Esophagus (tissue), 2 donors: ENCODE results near the gene CETP. TPM values are rescaled to one million over a fixed set of nuclear protein-coding genes. Genes with fewer than 3 reads are reported as not detected.

Experiments
- H3K27ac ChIP-seq, 2 donors: one replicate each; pipeline ENCODE4 v1.5.1; 2013; ENCODE audit warnings: low read depth in 2 of 2, mild to moderate bottlenecking in 2 of 2, inconsistent platforms in 1 of 2, low read length in 1 of 2, moderate library complexity in 1 of 2
- H3K27me3 ChIP-seq, 2 donors: one replicate each; pipeline ENCODE4 v1.6.1; 2013; ENCODE audit warnings: low read length in 2 of 2, control low read depth in 1 of 2, mild to moderate bottlenecking in 1 of 2; ENCODE audit not compliant: insufficient read depth in 2 of 2, control insufficient read depth in 1 of 2
- H3K36me3 ChIP-seq, 2 donors: one replicate each; pipeline ENCODE4 v1.6.1; 2013; ENCODE audit warnings: low read length in 1 of 2; ENCODE audit not compliant: control insufficient read depth in 2 of 2, insufficient read depth in 2 of 2
- H3K4me1 ChIP-seq, 2 donors: one replicate each; pipeline ENCODE4 v1.6.1; 2013; ENCODE audit warnings: low read length in 1 of 2; ENCODE audit not compliant: control insufficient read depth in 2 of 2, insufficient read depth in 2 of 2
- H3K4me3 ChIP-seq, 2 donors: one replicate each; pipeline ENCODE4 v1.5.1; 2013; ENCODE audit warnings: low read length in 2 of 2, mild to moderate bottlenecking in 2 of 2, low read depth in 1 of 2, moderate library complexity in 1 of 2
- H3K9me3 ChIP-seq, 2 donors: one replicate each; pipeline ENCODE4 v1.6.1; 2013; ENCODE audit warnings: mild to moderate bottlenecking in 2 of 2, low read depth in 1 of 2, low read length in 1 of 2, moderate library complexity in 1 of 2; ENCODE audit not compliant: control insufficient read depth in 2 of 2, insufficient read depth in 1 of 2
- WGBS, 2 donors: extraction: QIAGEN DNeasy Blood & Tissue Kit; methylation state at CpG; one replicate each; pipeline ENCODE4 v1.1.7; 2013; 5-methylcytosine and 5-hydroxymethylcytosine counted together
- polyA plus RNA-seq, 2 donors: library from polyadenylated mRNA; stranded (reverse); fragments of 200-250 nt; gene quantifications; one replicate each; pipeline ENCODE4 v1.2.3, GENCODE V29; 2013
- donor health status: healthy with polysubstance abuse.
- donor health status: Bipolar disorder and iron deficiency.

CETP gene, protein sequence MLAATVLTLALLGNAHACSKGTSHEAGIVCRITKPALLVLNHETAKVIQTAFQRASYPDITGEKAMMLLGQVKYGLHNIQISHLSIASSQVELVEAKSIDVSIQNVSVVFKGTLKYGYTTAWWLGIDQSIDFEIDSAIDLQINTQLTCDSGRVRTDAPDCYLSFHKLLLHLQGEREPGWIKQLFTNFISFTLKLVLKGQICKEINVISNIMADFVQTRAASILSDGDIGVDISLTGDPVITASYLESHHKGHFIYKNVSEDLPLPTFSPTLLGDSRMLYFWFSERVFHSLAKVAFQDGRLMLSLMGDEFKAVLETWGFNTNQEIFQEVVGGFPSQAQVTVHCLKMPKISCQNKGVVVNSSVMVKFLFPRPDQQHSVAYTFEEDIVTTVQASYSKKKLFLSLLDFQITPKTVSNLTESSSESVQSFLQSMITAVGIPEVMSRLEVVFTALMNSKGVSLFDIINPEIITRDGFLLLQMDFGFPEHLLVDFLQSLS
- polyA plus RNA-seq, result under 1 TPM in 1 of 2 donors, not detected in 1; 0.06 TPM

DNA sequence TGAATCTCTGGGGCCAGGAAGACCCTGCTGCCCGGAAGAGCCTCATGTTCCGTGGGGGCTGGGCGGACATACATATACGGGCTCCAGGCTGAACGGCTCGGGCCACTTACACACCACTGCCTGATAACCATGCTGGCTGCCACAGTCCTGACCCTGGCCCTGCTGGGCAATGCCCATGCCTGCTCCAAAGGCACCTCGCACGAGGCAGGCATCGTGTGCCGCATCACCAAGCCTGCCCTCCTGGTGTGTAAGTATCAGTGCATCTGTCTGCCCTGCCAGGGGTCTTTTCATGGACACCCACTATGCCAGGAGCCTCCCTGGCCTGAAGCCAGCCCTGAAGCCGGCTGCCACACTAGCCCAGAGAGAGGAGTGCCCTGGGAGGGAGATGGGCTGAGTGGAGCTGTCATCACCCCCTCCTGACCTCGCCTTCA is at the start of gene CETP:
TSS of gene CETP (plus strand) at position 100 of the 431 bp plus-strand sequence. CDS start at position 130, 30 bp downstream.
- no peaks in the 10 kb centered on the region for H3K36me3 ChIP-seq
- peaks cover 0 to 4% of the 10 kb centered on the region in 2 donors for H3K4me1 ChIP-seq
- H3K4me3 ChIP-seq, result no peak within 1 kb of the TSS
- WGBS, 2 donors, result 81% methylated on average over 12 of the region's 12 CpGs
- no peak within 1 kb of the TSS for H3K27ac ChIP-seq
- H3K9me3 ChIP-seq, result no peaks in the 10 kb centered on the region
- H3K27me3 ChIP-seq, result no peaks in the 10 kb centered on the region

DNA sequence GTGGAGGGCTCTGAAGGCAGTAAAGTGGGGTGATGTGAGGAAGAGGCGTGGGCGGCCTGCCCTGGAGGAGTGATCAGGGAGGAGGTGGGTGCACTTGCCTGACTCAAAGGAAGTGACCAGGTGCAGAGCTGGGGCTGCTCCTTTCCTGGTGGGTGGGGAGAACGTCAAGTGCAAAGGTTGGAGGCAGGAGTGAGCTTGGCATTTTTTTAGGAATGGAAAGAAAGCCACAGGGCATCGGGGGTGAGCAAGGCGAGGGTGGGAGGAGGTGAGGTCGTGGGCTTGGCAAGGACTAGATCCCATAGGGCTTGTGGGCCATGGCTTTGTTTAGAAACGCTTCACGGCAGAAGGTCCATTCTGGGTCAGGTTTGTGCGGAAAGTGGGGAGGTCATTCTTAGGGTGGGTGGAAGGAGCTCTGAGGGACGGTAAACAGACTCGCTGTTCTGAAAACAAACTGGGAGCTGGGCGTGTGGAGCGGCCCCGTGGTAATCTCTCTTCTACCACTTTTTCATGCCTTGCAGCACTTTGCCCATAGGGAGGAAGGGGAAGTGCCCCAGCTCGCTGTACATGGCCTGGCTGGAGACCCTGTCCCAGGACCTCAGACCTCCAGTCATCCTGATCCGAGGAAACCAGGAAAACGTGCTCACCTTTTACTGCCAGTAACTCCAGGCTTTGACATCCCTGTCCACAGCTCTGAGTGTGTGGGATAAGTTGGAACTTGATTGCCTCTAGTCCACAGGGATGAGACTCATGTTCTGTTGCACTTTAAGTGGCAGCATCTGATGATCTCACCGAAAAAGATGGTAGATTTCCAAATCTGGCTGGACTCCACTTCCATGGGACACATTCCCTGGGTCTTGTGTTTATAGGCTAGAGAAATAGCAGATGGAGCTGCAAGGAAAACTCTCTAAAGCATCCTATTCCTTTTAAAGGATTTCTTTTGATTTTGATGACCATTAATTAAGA is 48.7 kb upstream of the CETP start:
- Histone ChIP-seq H3K27ac (no peak overlapping the region), H3K4me1 (peaks cover 5 to 14% of the 10 kb centered on the region in 2 donors), H3K36me3 (no peaks in the 10 kb centered on the region), H3K27me3 (no peaks in the 10 kb centered on the region), H3K4me3 (no peak overlapping the region), H3K9me3 (no peaks in the 10 kb centered on the region)
- WGBS, 2 donors, result 66 to 69% methylated on average over 18 of the region's 18 CpGs

DNA sequence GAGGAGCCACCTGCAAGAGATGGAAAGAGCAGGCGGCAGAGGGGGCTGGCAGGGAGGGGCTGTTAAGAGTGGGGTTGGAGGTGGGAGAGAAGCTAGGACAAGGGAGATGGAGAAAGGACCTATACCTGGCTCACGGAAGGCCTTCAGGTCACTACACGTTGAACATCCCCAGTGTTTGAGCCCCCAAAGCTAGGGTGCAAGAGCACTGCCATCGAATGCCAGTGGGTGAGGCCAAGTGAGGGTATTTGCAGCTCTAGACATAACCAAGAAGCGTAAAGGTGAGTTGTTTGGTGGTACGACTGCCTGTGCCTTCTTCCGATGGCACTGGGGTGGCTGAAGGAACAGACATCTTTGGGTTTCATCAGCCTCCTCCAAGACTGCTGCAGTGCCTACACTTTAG is 46.9 kb upstream of the CETP start:
- peaks cover 8 to 16% of the 10 kb centered on the region in 2 donors for H3K4me1 ChIP-seq
- WGBS, 2 donors, result 87 to 95% methylated on average over 7 of the region's 7 CpGs
- H3K4me3 ChIP-seq, result no peak overlapping the region
- no peaks in the 10 kb centered on the region for H3K9me3 ChIP-seq
- no peaks in the 10 kb centered on the region for H3K36me3 ChIP-seq
- no peak overlapping the region for H3K27ac ChIP-seq
- no peaks in the 10 kb centered on the region for H3K27me3 ChIP-seq

DNA sequence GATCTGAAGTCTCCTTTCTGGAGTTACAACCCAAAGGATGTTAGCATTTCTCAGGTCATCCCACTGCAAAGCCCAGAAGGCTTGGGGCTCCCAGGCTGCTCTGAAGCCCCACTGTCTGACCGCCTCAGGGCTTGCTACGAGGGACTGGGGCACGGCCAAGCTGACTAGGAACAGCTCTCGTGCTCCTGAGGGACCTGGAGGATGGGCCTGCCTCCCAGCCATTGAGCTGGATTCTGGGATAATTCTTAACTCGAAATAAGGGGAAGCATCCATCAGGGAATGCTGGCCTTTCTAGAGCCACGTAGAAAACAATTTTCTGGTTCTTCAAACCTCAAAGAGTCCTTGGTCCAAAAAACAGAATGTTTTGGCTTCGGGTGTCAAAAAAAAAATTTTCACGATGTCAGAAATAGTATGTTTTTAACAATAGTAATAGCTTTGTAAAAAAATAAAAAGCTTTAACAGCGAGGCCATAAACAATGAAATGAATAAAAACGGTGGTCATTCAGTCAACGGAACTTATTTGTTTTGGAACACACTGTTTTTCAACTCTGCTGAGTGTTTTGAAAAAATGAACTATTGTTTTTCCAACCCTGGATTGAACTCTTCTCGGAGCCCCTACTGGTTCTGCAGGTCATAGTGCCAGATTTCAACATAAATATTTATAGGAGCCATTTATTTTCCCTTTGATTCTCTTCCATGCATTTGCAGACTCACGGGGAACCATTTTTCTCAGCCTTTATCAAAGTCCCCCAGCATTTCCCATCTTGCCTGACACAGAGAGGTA is 46.2 kb upstream of the CETP start:
- H3K4me1 ChIP-seq, result peaks cover 8 to 21% of the 10 kb centered on the region in 2 donors
- 40 to 52% methylated on average over 13 of the region's 13 CpGs for WGBS, 2 donors
- H3K4me3 ChIP-seq, result no peak overlapping the region
- no peaks in the 10 kb centered on the region for H3K27me3 ChIP-seq
- peak overlapping the region in 1 of 2 donors; percentile 42 for H3K27ac ChIP-seq
- H3K36me3 ChIP-seq, result no peaks in the 10 kb centered on the region
- H3K9me3 ChIP-seq, result no peaks in the 10 kb centered on the region

DNA sequence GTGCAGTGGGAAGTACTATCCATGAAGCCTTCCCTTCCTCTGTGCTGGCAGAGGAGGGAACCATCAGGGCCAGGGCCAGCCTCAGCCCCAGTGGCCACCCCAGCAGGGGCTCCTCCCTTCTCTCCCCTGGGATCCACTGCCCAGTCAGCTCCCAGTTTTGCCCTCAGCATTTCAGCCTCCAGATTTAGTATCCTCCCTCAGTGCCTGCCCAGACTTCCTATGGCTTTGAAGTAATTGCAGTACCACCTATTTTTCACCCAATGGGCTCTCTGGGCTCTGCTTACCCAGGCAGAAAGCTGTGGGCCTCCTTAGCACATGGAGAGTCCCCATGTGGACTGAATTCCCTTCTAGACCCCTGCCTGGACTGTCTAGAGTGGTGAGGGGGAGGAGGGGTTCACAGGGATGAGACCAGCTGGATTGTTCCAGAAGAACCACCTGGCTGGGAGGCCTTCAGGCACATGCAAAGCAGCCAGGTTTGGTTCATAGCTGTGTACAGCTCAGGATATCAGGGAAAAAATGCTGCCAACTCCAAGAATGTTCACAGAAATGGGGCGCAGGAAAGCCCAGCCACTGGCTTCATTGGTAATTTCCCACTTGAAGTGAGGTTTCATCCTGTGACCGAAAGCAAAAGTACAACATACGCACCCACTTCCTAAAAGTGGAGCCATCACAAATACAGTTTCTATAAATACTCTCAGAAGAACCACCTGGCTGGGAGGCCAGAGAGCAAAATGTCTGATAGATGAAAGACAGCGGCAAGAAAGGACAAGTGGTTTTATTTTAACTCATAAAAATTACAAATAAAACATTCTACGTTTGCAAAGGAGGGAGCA is 45.0 kb upstream of the CETP start:
- Histone ChIP-seq H3K27ac (peak overlapping the region in 1 of 2 donors; percentile 59), H3K36me3 (no peaks in the 10 kb centered on the region), H3K9me3 (no peaks in the 10 kb centered on the region), H3K4me3 (no peak overlapping the region), H3K27me3 (no peaks in the 10 kb centered on the region), H3K4me1 (peaks cover 8 to 21% of the 10 kb centered on the region in 2 donors)
- WGBS, 2 donors, result 55 to 74% methylated on average over 5 of the region's 5 CpGs

DNA sequence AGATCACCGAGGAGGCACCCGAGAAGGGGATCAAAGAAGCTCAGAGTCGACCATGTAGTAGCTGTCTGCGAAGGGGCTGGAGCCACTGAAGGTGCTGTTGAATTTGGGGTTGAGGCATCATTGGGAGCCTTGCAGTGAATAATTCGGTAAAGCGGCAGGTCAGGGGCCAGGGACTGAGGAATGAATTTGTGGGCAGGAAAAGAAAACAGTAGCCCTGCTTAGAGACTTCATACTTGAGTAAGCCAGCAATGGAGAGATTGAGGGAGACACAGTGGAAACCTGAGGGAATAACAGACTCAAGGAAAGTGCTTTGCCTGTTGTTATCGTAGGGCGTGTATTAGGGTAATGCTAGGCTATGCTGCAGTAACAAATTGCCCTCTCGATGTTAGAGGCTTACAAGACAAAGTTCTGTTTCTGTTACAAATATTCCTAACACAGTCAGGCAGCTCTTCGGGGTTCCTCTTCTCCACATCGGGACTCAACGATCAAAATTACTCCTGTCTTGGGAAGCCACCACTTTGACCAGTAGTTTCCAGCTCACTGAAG is 43.2 kb upstream of the CETP start:
- Histone ChIP-seq H3K4me1 (peaks cover 8 to 18% of the 10 kb centered on the region in 2 donors), H3K9me3 (no peaks in the 10 kb centered on the region), H3K27me3 (no peaks in the 10 kb centered on the region), H3K27ac (no peak overlapping the region), H3K36me3 (no peaks in the 10 kb centered on the region), H3K4me3 (no peak overlapping the region)
- 90 to 92% methylated on average over 12 of the region's 12 CpGs for WGBS, 2 donors

DNA sequence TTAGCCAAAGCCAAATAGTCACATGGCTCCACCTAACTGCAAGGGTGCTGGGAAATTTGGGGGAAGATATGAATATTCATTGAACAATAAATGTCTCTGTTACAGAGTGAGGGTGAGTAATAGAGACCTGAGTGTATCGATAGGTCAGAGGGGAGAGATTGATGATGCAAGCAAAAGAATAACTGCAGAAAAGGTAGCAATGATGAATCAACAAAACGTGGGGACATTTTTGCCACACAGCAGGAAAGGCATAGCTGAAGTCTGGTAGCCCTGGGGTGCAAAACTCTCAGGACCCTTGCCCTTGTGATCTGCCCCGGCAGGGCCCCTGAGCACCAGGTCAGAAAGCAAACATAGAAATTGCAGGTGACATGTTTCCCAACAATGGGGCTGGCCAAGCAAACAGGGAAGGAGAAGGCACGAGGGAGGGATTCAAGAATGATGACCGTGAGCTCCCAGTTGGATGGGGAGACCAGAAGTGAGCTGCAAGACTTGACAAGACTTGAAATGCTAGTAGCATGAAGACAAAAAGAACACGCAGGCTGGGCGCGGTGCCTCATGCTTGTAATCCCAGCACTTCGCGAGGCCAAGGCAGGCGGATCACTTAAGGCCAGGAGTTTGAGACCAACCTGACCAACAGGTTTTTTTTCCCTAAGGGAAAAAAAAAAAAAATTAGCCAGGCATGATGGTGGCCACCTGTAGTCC is 42.5 kb upstream of the CETP start:
- H3K27ac ChIP-seq, result peak overlapping the region; percentile 73 to 84
- H3K36me3 ChIP-seq, result no peaks in the 10 kb centered on the region
- WGBS, 2 donors, result 50 to 60% methylated on average over 11 of the region's 11 CpGs

DNA sequence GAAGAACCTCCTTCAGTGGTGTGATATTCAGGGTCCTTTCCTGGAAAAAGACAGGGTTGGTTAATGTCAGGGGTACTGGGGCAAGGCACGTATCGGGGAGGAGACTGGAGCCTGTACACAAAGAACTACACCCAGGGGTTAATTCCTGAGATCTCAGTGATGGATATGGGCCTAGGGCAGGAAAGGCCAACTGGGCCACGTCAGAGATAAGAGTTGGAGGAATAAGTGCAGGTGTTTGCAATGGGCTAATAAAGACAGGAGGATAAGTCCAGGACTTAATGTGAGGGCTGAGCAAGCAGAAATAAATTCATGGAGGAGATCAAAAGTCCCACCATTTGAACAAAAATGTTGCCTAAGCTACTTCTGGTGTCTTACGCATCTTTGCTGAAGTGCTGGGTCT is 40.2 kb upstream of the CETP start:
- no peaks in the 10 kb centered on the region for H3K9me3 ChIP-seq
- H3K4me3 ChIP-seq, result no peak overlapping the region
- H3K36me3 ChIP-seq, result no peaks in the 10 kb centered on the region
- H3K4me1 ChIP-seq, result peaks cover 6 to 11% of the 10 kb centered on the region in 2 donors
- 67 to 75% methylated on average over 4 of the region's 4 CpGs for WGBS, 2 donors
- H3K27ac ChIP-seq, result no peak overlapping the region
- H3K27me3 ChIP-seq, result no peaks in the 10 kb centered on the region

More for the DNA sequence above, 42.5 kb upstream of the CETP start:
- no peaks in the 10 kb centered on the region for H3K27me3 ChIP-seq
- no peaks in the 10 kb centered on the region for H3K9me3 ChIP-seq
- no peak overlapping the region for H3K4me3 ChIP-seq
- peaks cover 8 to 18% of the 10 kb centered on the region in 2 donors for H3K4me1 ChIP-seq
